ENCODE measurements around the gene SSBP2.

SSBP2 gene

GRCh38 chr5:81469676-81470075, 281.2 kb downstream of the SSBP2 start:
- no peak for FAIRE-seq
- DNase-seq (ENCODE audit: insufficient read length) = no peak

GRCh38 chr5:81450940-81451339, 300.0 kb downstream of the SSBP2 start:
- DNase-seq (ENCODE audit: insufficient read length) (no peak), FAIRE-seq (no peak)
- TF ChIP-seq POLR2AphosphoS5 (IDR thresholded peaks at IDR 0.05; ENCODE audit: low read depth, low read length) (no peak), POLR2A (IDR thresholded peaks at IDR 0.05; ENCODE audit: low read depth, low read length) (no peak), TAF1 (IDR thresholded peaks at IDR 0.05; ENCODE audit: borderline replicate concordance, low read depth, low read length) (no peak)

More at GRCh38 chr5:81469676-81470075, 281.2 kb downstream of the SSBP2 start:
- TF ChIP-seq POLR2A (IDR thresholded peaks at IDR 0.05; ENCODE audit: low read depth, low read length) = no peak
- no peak for TF ChIP-seq POLR2AphosphoS5 (IDR thresholded peaks at IDR 0.05; ENCODE audit: low read depth, low read length)
- TF ChIP-seq TAF1 (IDR thresholded peaks at IDR 0.05; ENCODE audit: borderline replicate concordance, low read depth, low read length) = no peak

GRCh38 chr5:81435023-81435422, 315.9 kb downstream of the SSBP2 start:
- DNase-seq (ENCODE audit: insufficient read length) (no peak), FAIRE-seq (no peak)
- TF ChIP-seq TAF1 (IDR thresholded peaks at IDR 0.05; ENCODE audit: borderline replicate concordance, low read depth, low read length) = no peak
- no peak for TF ChIP-seq POLR2A (IDR thresholded peaks at IDR 0.05; ENCODE audit: low read depth, low read length)
- no peak for TF ChIP-seq POLR2AphosphoS5 (IDR thresholded peaks at IDR 0.05; ENCODE audit: low read depth, low read length)

GRCh38 chr5:81429985-81430384, 320.9 kb downstream of the SSBP2 start:
- TF ChIP-seq TAF1 (IDR thresholded peaks at IDR 0.05; ENCODE audit: borderline replicate concordance, low read depth, low read length) = no peak
- no peak for TF ChIP-seq POLR2AphosphoS5 (IDR thresholded peaks at IDR 0.05; ENCODE audit: low read depth, low read length)
- TF ChIP-seq POLR2A (IDR thresholded peaks at IDR 0.05; ENCODE audit: low read depth, low read length) = no peak
- DNase-seq (ENCODE audit: insufficient read length) (no peak), FAIRE-seq (no peak)

GRCh38 chr5:81429363-81429762, 321.5 kb downstream of the SSBP2 start:
- TF ChIP-seq TAF1 (IDR thresholded peaks at IDR 0.05; ENCODE audit: borderline replicate concordance, low read depth, low read length) (no peak), POLR2AphosphoS5 (IDR thresholded peaks at IDR 0.05; ENCODE audit: low read depth, low read length) (no peak), POLR2A (IDR thresholded peaks at IDR 0.05; ENCODE audit: low read depth, low read length) (no peak)
- DNase-seq (ENCODE audit: insufficient read length) (no peak), FAIRE-seq (no peak)

GRCh38 chr5:81428861-81429260, 322.0 kb downstream of the SSBP2 start:
- TF ChIP-seq POLR2A (IDR thresholded peaks at IDR 0.05; ENCODE audit: low read depth, low read length) = no peak
- TF ChIP-seq TAF1 (IDR thresholded peaks at IDR 0.05; ENCODE audit: borderline replicate concordance, low read depth, low read length) = no peak
- FAIRE-seq (no peak), DNase-seq (ENCODE audit: insufficient read length) (no peak)

GRCh38 chr5:81428446-81428845, 322.5 kb downstream of the SSBP2 start:
- TF ChIP-seq POLR2A (IDR thresholded peaks at IDR 0.05; ENCODE audit: low read depth, low read length) = no peak
- TF ChIP-seq POLR2AphosphoS5 (IDR thresholded peaks at IDR 0.05; ENCODE audit: low read depth, low read length) = no peak
- no peak for TF ChIP-seq TAF1 (IDR thresholded peaks at IDR 0.05; ENCODE audit: borderline replicate concordance, low read depth, low read length)
- DNase-seq (ENCODE audit: insufficient read length) (no peak), FAIRE-seq (no peak)

GRCh38 chr5:81427566-81427965, 323.3 kb downstream of the SSBP2 start:
- TF ChIP-seq POLR2A (IDR thresholded peaks at IDR 0.05; ENCODE audit: low read depth, low read length) (no peak), POLR2AphosphoS5 (IDR thresholded peaks at IDR 0.05; ENCODE audit: low read depth, low read length) (no peak), TAF1 (IDR thresholded peaks at IDR 0.05; ENCODE audit: borderline replicate concordance, low read depth, low read length) (no peak)
- DNase-seq (ENCODE audit: insufficient read length) (no peak), FAIRE-seq (no peak)

- TF ChIP-seq POLR2AphosphoS5 (IDR thresholded peaks at IDR 0.05; ENCODE audit: low read depth, low read length) (no peak), TAF1 (IDR thresholded peaks at IDR 0.05; ENCODE audit: borderline replicate concordance, low read depth, low read length) (no peak), POLR2A (IDR thresholded peaks at IDR 0.05; ENCODE audit: low read depth, low read length) (no peak)
- FAIRE-seq (no peak), DNase-seq (ENCODE audit: insufficient read length) (no peak)
These were observed 324.4 kb downstream of the SSBP2 start for GRCh38 chr5:81426359-81427030.

GRCh38 chr5:81425569-81425968, 325.3 kb downstream of the SSBP2 start:
- TF ChIP-seq TAF1 (IDR thresholded peaks at IDR 0.05; ENCODE audit: borderline replicate concordance, low read depth, low read length) (no peak), POLR2A (IDR thresholded peaks at IDR 0.05; ENCODE audit: low read depth, low read length) (no peak), POLR2AphosphoS5 (IDR thresholded peaks at IDR 0.05; ENCODE audit: low read depth, low read length) (no peak)
- FAIRE-seq = peak; percentile 30
- DNase-seq (ENCODE audit: insufficient read length) = no peak

- TF ChIP-seq POLR2AphosphoS5 (IDR thresholded peaks at IDR 0.05; ENCODE audit: low read depth, low read length) (no peak), POLR2A (IDR thresholded peaks at IDR 0.05; ENCODE audit: low read depth, low read length) (no peak), TAF1 (IDR thresholded peaks at IDR 0.05; ENCODE audit: borderline replicate concordance, low read depth, low read length) (no peak)
- FAIRE-seq (no peak), DNase-seq (ENCODE audit: insufficient read length) (no peak)
These were observed 326.2 kb downstream of the SSBP2 start for GRCh38 chr5:81424728-81425127.

- FAIRE-seq = no peak
These were observed 328.2 kb downstream of the SSBP2 start for GRCh38 chr5:81422671-81423070.

More at GRCh38 chr5:81422671-81423070, 328.2 kb downstream of the SSBP2 start:
- DNase-seq (ENCODE audit: insufficient read length) = no peak
- TF ChIP-seq POLR2A (IDR thresholded peaks at IDR 0.05; ENCODE audit: low read depth, low read length) (no peak), TAF1 (IDR thresholded peaks at IDR 0.05; ENCODE audit: borderline replicate concordance, low read depth, low read length) (no peak), POLR2AphosphoS5 (IDR thresholded peaks at IDR 0.05; ENCODE audit: low read depth, low read length) (no peak)

Measured in GM12892 (cell line).